Heart left ventricle (tissue), 13 donors: Measurements from ENCODE around the gene SFMBT2.

Source experiments
- CTCF ChIP-seq, 12 donors: fragments of 200-600 bp; sonication (generic) in 4 of 12; IDR thresholded peaks; one replicate each; pipeline versions ENCODE4 v1.5.0 to v1.8.0; 2018 to 2022; ENCODE audit warnings: antibody characterized with exemption in 12 of 12, mild to moderate bottlenecking in 5 of 12
- POLR2A ChIP-seq, 2 donors: fragments of 450-650 bp; IDR thresholded peaks; one replicate each; pipeline ENCODE4 v1.6.1; 2017; ENCODE audit warnings: antibody characterized with exemption in 2 of 2, mild to moderate bottlenecking in 2 of 2, moderate library complexity in 2 of 2
- donor health status: ischemic (EF 13 %, LVEDD 7.1; RV severe dilation, severe dysfunction).
- donor health status: DM: no; HTN: yes; CAD: no.
- donor health status: DM: no; HTN: no; CAD: no.
- donor health status: ischemic (EF 25% LVEDD 6.9; RV normal size, moderate dysfunction).
- donor health status: ischemic (EF 25% LVEDD 5.7; RV mildly dilated, moderate dysfunction).
- donor health status: ischemic (EF 35%, LVEDD 5.7; RV mildly dilated, moderate dysfunction).
- donor health status: nonischemic (EF 11% LVEDD 7.7; RV severe dilation, severe dysfunction).
- donor health status: DM: yes; HTN: yes; CAD: no.
- donor health status: PGD.
- donor health status: ischemic (EF 29% LVEDD 5.4; RV normal size, mild dysfunction).
- donor health status: nonischemic (EF 23%, LVEDD 6.1; RV moderate dilation, normal function).

- no peak for TF ChIP-seq CTCF (IDR thresholded peaks at IDR 0.05)
- TF ChIP-seq POLR2A (IDR thresholded peaks at IDR 0.05): no peak
These were observed 239.0 kb downstream of the SFMBT2 start for GRCh38 chr10:7171825-7172224.
